K562 (cell line): ENCODE results near the gene GUCY1A2.
"Not testable (repeated sequence)": the region's sequence is repeated elsewhere in the genome, so short reads cannot be mapped to it uniquely, and the experiment has no call there.

Experiments used
- BRD4 ChIP-seq: fragments of 200-600 bp; sonication (generic); IDR thresholded peaks from 2 replicates; pipeline ENCODE4 v1.6.1; 2017; ENCODE audit warnings: inconsistent platforms
- HNRNPL ChIP-seq: fragments of 200-400 bp; formaldehyde crosslinking; IDR thresholded peaks from 2 replicates; pipeline ENCODE4 v1.6.1; 2017; ENCODE audit warnings: low read depth, mild to moderate bottlenecking, low read length
- MAFK ChIP-seq: IDR thresholded peaks from 2 replicates; pipeline ENCODE4 v1.6.1; 2011; ENCODE audit warnings: low read length, improper control_type of control experiment
- ZNF384 ChIP-seq: IDR thresholded peaks from 2 replicates; pipeline ENCODE4 v1.6.1; 2012; ENCODE audit warnings: low read depth, low read length, improper control_type of control experiment

GRCh38 chr11:107051332-107051731 lies 33.1 kb upstream of the GUCY1A2 start:
- TF ChIP-seq MAFK, HNRNPL, BRD4, ZNF384: not testable (repeated sequence)
